K562 (cell line): ENCODE data around the gene TINCR. TPM values are rescaled to one million over a fixed set of nuclear protein-coding genes. Genes with fewer than 3 reads are reported as not detected.

Source experiments
- BCOR ChIP-seq: fragments of 450-650 bp; IDR thresholded peaks from 2 replicates; pipeline ENCODE4 v1.6.1; 2016
- CXXC5 ChIP-seq: fragments of 250-450 bp; sonication (Bioruptor Pico); IDR thresholded peaks from 2 replicates; pipeline ENCODE4 v1.8.0; 2022; ENCODE audit warnings: inconsistent platforms, mild to moderate bottlenecking, moderate library complexity
- E2F4 ChIP-seq: sonication (generic); formaldehyde crosslinking; IDR thresholded peaks from 2 replicates; pipeline ENCODE4 v1.8.0; 2022; ENCODE audit warnings: mild to moderate bottlenecking, low read depth, missing genetic modification reagents
- E2F5 ChIP-seq: sonication (generic); formaldehyde crosslinking; IDR thresholded peaks from 2 replicates; pipeline ENCODE4 v1.8.0; 2022; ENCODE audit warnings: mild to moderate bottlenecking, missing genetic modification reagents
- FOXM1 ChIP-seq, 2 experiments: fragments of 450-650 bp in 1 of 2; sonication (generic) in 1 of 2; formaldehyde crosslinking in 1 of 2; IDR thresholded peaks; 2 replicates each; pipeline versions ENCODE4 v1.6.1 to v1.9.0; 2017 to 2022; ENCODE audit warnings: low read depth in 2 of 2, mild to moderate bottlenecking in 2 of 2, missing genetic modification reagents in 1 of 2, moderate library complexity in 1 of 2
- HDAC2 ChIP-seq: fragments of 450-650 bp; IDR thresholded peaks from 2 replicates; pipeline ENCODE4 v1.6.1; 2016; ENCODE audit warnings: mild to moderate bottlenecking
- HMG20B ChIP-seq: fragments of 250-450 bp; sonication (Bioruptor Pico); IDR thresholded peaks from 2 replicates; pipeline ENCODE4 v1.5.0; 2021; ENCODE audit warnings: mild to moderate bottlenecking
- IRF9 ChIP-seq: fragments of 450-650 bp; IDR thresholded peaks from 2 replicates; pipeline ENCODE4 v1.6.1; 2016; ENCODE audit warnings: missing biosample characterization, missing genetic modification characterization
- KLF16 ChIP-seq: IDR thresholded peaks from 2 replicates; pipeline ENCODE4 v1.6.1; 2016; ENCODE audit warnings: antibody characterized with exemption
- POLR2G ChIP-seq: fragments of 200-400 bp; formaldehyde crosslinking; IDR thresholded peaks from 2 replicates; pipeline ENCODE4 v1.6.1; 2017; ENCODE audit warnings: low read depth, mild to moderate bottlenecking, antibody characterized with exemption, low read length, moderate library complexity
- SLC30A9 ChIP-seq: fragments of 250-450 bp; sonication (Bioruptor Pico); IDR thresholded peaks from 2 replicates; pipeline ENCODE4 v1.8.0; 2022; ENCODE audit warnings: mild to moderate bottlenecking, moderate library complexity
- SREBF1 ChIP-seq: fragments of 150-350 bp; IDR thresholded peaks from 2 replicates; pipeline ENCODE4 v1.6.1; 2014; ENCODE audit warnings: antibody characterized with exemption, low read depth, low read length, borderline replicate concordance
- STAG1 ChIP-seq: sonication (generic); formaldehyde crosslinking; IDR thresholded peaks from 2 replicates; pipeline ENCODE4 v1.5.0; 2020; ENCODE audit warnings: missing genetic modification reagents, borderline replicate concordance
- TBL1XR1 ChIP-seq, 2 experiments: IDR thresholded peaks; 2 replicates each; pipeline ENCODE4 v1.6.1; 2012; ENCODE audit warnings: improper control_type of control experiment in 2 of 2, low read length in 2 of 2, mild to moderate bottlenecking in 1 of 2
- YY1 ChIP-seq, 3 experiments: IDR thresholded peaks; 2 replicates each; pipeline ENCODE4 v1.6.1; 2011; ENCODE audit warnings: low read length in 2 of 3, mild to moderate bottlenecking in 2 of 3, moderate library complexity in 2 of 3, borderline replicate concordance in 1 of 3, control low read depth in 1 of 3, low read depth in 1 of 3; ENCODE audit not compliant: insufficient read depth in 3 of 3, insufficient replicate concordance in 2 of 3, control insufficient read depth in 1 of 3, insufficient read length in 1 of 3; ENCODE audit errors: extremely low read depth in 1 of 3
- ZNF609 ChIP-seq: sonication (generic); formaldehyde crosslinking; IDR thresholded peaks from 2 replicates; pipeline ENCODE4 v1.8.1; 2023; ENCODE audit warnings: missing genetic modification reagents, mild to moderate bottlenecking, borderline replicate concordance
- ZNF696 ChIP-seq: fragments of 250-450 bp; sonication (Bioruptor Pico); conservative IDR thresholded peaks from 2 replicates; pipeline ENCODE4 v1.4.0; 2020; ENCODE audit warnings: mild to moderate bottlenecking, moderate library complexity
- polyA plus RNA-seq, 8 experiments: library from polyadenylated mRNA; depleted of rRNA in 4 of 8; stranded (reverse) in 5 of 8; unstranded in 3 of 8; fragments of >200 nt; fragmentation: Nextera tagmentation in 2 of 8; fragmentation: Illumina TruSeq in 1 of 8; extraction: Ambion mirVana in 2 of 8; extraction: Trizol in 1 of 8; gene quantifications; 2 replicates each; pipeline versions ENCODE4 v1.2.1 to v1.2.3, GENCODE V29; 2011 to 2014; ENCODE audit warnings: inconsistent platforms in 1 of 8, missing spikeins in 1 of 8
- total RNA-seq, 7 experiments: library from RNA; depleted of rRNA in 6 of 7; stranded (reverse); fragments of >200 nt in 6 of 7; fragmentation: Illumina TruSeq in 2 of 7; extraction: Trizol in 2 of 7; gene quantifications; 2 replicates each; pipeline versions ENCODE4 v1.2.1 to v1.2.3, GENCODE V29; 2011 to 2021; ENCODE audit warnings: low replicate concordance in 1 of 7

TINCR gene
- total and polyA plus RNA-seq, 9 of the 15 experiments (the other 6 are each of a cell fraction or from before 2014, with no cell fraction given) = 0.03 to 0.24 (median 0.09) TPM; not detected in 1

GRCh38 chr19:5578097-5578846 lies 10.5 kb upstream of the TINCR start (continued):
- TF ChIP-seq ZNF609 (CRISPR knock-in tag) (0 out of 2 replicates have a peak, but pooled peaks have one; percentile 33), IRF9 (no peak), ZNF696 (no peak), CXXC5 (CRISPR knock-in tag) (peak; percentile 50), E2F4 (CRISPR knock-in tag) (peak; percentile 55; the same call in 1 of the 2 replicates), YY1 (IDR thresholded peaks at IDR 0.05; ENCODE audit: borderline replicate concordance in 1 of 3, control insufficient read depth in 1 of 3, extremely low read depth in 1 of 3, insufficient read depth in 3 of 3, insufficient read length in 1 of 3, insufficient replicate concordance in 2 of 3, low read depth in 1 of 3, low read length in 2 of 3) (peak in 1 of 3 experiments; percentile 10), SREBF1 (no peak), SLC30A9 (CRISPR knock-in tag) (no peak), POLR2G (peak; percentile 49; the same call in 1 of the 2 replicates), KLF16 (0 out of 2 replicates have a peak, but pooled peaks have one; percentile 14), HDAC2 (no peak), HMG20B (no peak), BCOR (no peak), FOXM1 (IDR thresholded peaks at IDR 0.05; ENCODE audit: low read depth) (no peak), FOXM1 (CRISPR knock-in tag; IDR thresholded peaks at IDR 0.05; ENCODE audit: low read depth) (no peak), E2F5 (CRISPR knock-in tag) (0 out of 2 replicates have a peak, but pooled peaks have one; percentile 11), TBL1XR1 (IDR thresholded peaks at IDR 0.05; ENCODE audit: low read length in 2 of 2) (no peak), STAG1 (CRISPR knock-in tag) (peak; percentile 52)
